Neuronal stem cell (in vitro differentiated cells): ENCODE measurements around the gene ARL5C.

Experiments
- DNase-seq: peaks from one replicate; pipeline ENCODE4 v3.0.0-alpha.2; 2013; ENCODE audit warnings: low spot score
- H2AFZ ChIP-seq: one replicate; pipeline ENCODE4 v1.6.1; 2013; ENCODE audit warnings: mild to moderate bottlenecking, low read length, inconsistent platforms
- H2AK5ac ChIP-seq: 2 replicates; pipeline ENCODE4 v1.6.1; 2013; ENCODE audit warnings: low read depth, mild to moderate bottlenecking, inconsistent platforms, low read length, moderate library complexity, mixed read lengths
- H2BK120ac ChIP-seq: 2 replicates; pipeline ENCODE4 v1.6.1; 2013; ENCODE audit warnings: low read depth, mild to moderate bottlenecking, inconsistent platforms, low read length, moderate library complexity, mixed read lengths
- H2BK12ac ChIP-seq: one replicate; pipeline ENCODE4 v1.6.1; 2013; ENCODE audit warnings: low read length, inconsistent platforms
- H2BK15ac ChIP-seq: 2 replicates; pipeline ENCODE4 v1.6.1; 2013; ENCODE audit warnings: mild to moderate bottlenecking, low read length, inconsistent platforms, mixed read lengths
- H2BK5ac ChIP-seq: one replicate; pipeline ENCODE4 v1.6.1; 2013; ENCODE audit warnings: inconsistent platforms, mild to moderate bottlenecking, low read length, moderate library complexity
- H3K14ac ChIP-seq: one replicate; pipeline ENCODE4 v1.6.1; 2013; ENCODE audit warnings: low read length, inconsistent platforms
- H3K18ac ChIP-seq: 2 replicates; pipeline ENCODE4 v1.6.1; 2013; ENCODE audit warnings: low read length, inconsistent platforms
- H3K23ac ChIP-seq: 2 replicates; pipeline ENCODE4 v1.6.1; 2013; ENCODE audit warnings: low read depth, mild to moderate bottlenecking, mixed read lengths, low read length, inconsistent platforms; ENCODE audit not compliant: poor library complexity
- H3K27ac ChIP-seq: replicated peaks from 3 replicates; pipeline ENCODE4 v1.5.1; 2013; ENCODE audit warnings: low read length, inconsistent platforms
- H3K27me3 ChIP-seq, 3 experiments: 2 replicates each; pipeline ENCODE4 v1.6.1; 2013; ENCODE audit warnings: low read length in 3 of 3, mild to moderate bottlenecking in 2 of 3, inconsistent platforms in 1 of 3, low read depth in 1 of 3, mixed read lengths in 1 of 3, moderate library complexity in 1 of 3; ENCODE audit not compliant: control insufficient read depth in 3 of 3, insufficient read depth in 3 of 3
- H3K36me3 ChIP-seq, 2 donors: replicated peaks in 1 of 2; 2 replicates each; pipeline ENCODE4 v1.6.1; 2013; ENCODE audit warnings: low read length in 2 of 2; ENCODE audit not compliant: control insufficient read depth in 2 of 2, insufficient read depth in 2 of 2
- H3K4ac ChIP-seq: 2 replicates; pipeline ENCODE4 v1.6.1; 2013; ENCODE audit warnings: inconsistent platforms, mild to moderate bottlenecking, low read length, moderate library complexity
- H3K4me1 ChIP-seq, 2 donors: 1 replicate in 1 of 2; 2 replicates in 1 of 2; pipeline ENCODE4 v1.6.1; 2013; ENCODE audit warnings: low read length in 2 of 2, low read depth in 1 of 2; ENCODE audit not compliant: control insufficient read depth in 2 of 2, insufficient read depth in 1 of 2
- H3K4me2 ChIP-seq: one replicate; pipeline ENCODE4 v1.6.1; 2013; ENCODE audit warnings: mild to moderate bottlenecking, low read length, inconsistent platforms; ENCODE audit not compliant: insufficient read depth, poor library complexity, severe bottlenecking
- H3K4me3 ChIP-seq, 2 donors: 2 replicates each; pipeline ENCODE4 v1.5.1; 2013; ENCODE audit warnings: low read length in 2 of 2, mild to moderate bottlenecking in 2 of 2, inconsistent platforms in 1 of 2, moderate library complexity in 1 of 2
- H3K79me1 ChIP-seq: one replicate; pipeline ENCODE4 v1.6.1; 2013; ENCODE audit warnings: low read depth, mild to moderate bottlenecking, inconsistent platforms, low read length, moderate library complexity
- H3K9ac ChIP-seq: one replicate; pipeline ENCODE4 v1.6.1; 2013; ENCODE audit warnings: mild to moderate bottlenecking, low read depth, low read length, inconsistent platforms; ENCODE audit not compliant: poor library complexity
- H3K9me3 ChIP-seq, 2 donors: replicated peaks in 1 of 2; 2 replicates each; pipeline versions ENCODE3 to v1.6.1; 2013; ENCODE audit warnings: low read length in 2 of 2, mild to moderate bottlenecking in 2 of 2, inconsistent platforms in 1 of 2, low read depth in 1 of 2, mixed read lengths in 1 of 2, moderate library complexity in 1 of 2; ENCODE audit not compliant: control insufficient read depth in 2 of 2, insufficient read depth in 1 of 2
- H4K8ac ChIP-seq: one replicate; pipeline ENCODE4 v1.6.1; 2013; ENCODE audit warnings: low read depth, mild to moderate bottlenecking, inconsistent platforms, low read length, moderate library complexity
- H4K91ac ChIP-seq: one replicate; pipeline ENCODE4 v1.6.1; 2013; ENCODE audit warnings: low read length, low read depth, mild to moderate bottlenecking, inconsistent platforms; ENCODE audit not compliant: poor library complexity
- WGBS, 2 donors: extraction: QIAGEN DNeasy Blood & Tissue Kit; methylation state at CpG; one replicate each; pipeline ENCODE4 v1.1.7; 2013; ENCODE audit warnings: missing lambda C conversion rate in 2 of 2, mixed read lengths in 1 of 2; ENCODE audit not compliant: insufficient read length in 2 of 2, insufficient replicate concordance in 1 of 2; ENCODE audit errors: extremely low coverage in 2 of 2; 5-methylcytosine and 5-hydroxymethylcytosine counted together

Gene ARL5C

GRCh38 chr17:39181303-39181702 lies 15.3 kb upstream of the ARL5C start:
- H3K9ac ChIP-seq: no peak overlapping the region
- no peak overlapping the region for H2BK120ac ChIP-seq
- no peaks in the 10 kb centered on the region for H3K9me3 ChIP-seq
- H3K4ac ChIP-seq: no peak overlapping the region
- no peak overlapping the region for H2AFZ ChIP-seq
- no CpG with 5 or more reads among the region's 5 CpGs for WGBS, 2 donors
- no peaks in the 10 kb centered on the region for H3K27me3 ChIP-seq
- no peaks in the 10 kb centered on the region for H3K79me1 ChIP-seq
- H3K18ac ChIP-seq: no peak overlapping the region
- no peak overlapping the region for H3K14ac ChIP-seq
- no peak overlapping the region for H2BK15ac ChIP-seq
- no peak for DNase-seq
- no peaks in the 10 kb centered on the region for H3K4me1 ChIP-seq
- H4K8ac ChIP-seq: no peak overlapping the region
- no peak overlapping the region for H3K27ac ChIP-seq
- no peak overlapping the region for H2BK5ac ChIP-seq
- no peak overlapping the region for H3K4me3 ChIP-seq
- H2BK12ac ChIP-seq: no peak overlapping the region
- no peak overlapping the region for H4K91ac ChIP-seq
- H3K36me3 ChIP-seq: peaks cover 35 to 84% of the 10 kb centered on the region in 2 donors
- H3K23ac ChIP-seq: no peak overlapping the region
- no peak overlapping the region for H3K4me2 ChIP-seq
- no peak overlapping the region for H2AK5ac ChIP-seq

- Histone ChIP-seq H3K9me3 (no peaks in the 10 kb centered on the region), H2BK12ac (no peak overlapping the region), H3K27me3 (no peaks in the 10 kb centered on the region), H3K9ac (no peak overlapping the region), H2AK5ac (no peak overlapping the region), H3K79me1 (no peaks in the 10 kb centered on the region), H3K4ac (no peak overlapping the region), H2AFZ (no peak overlapping the region), H3K27ac (no peak overlapping the region), H3K14ac (no peak overlapping the region), H3K4me1 (peaks cover 0 to 4% of the 10 kb centered on the region in 2 donors), H3K4me3 (no peak overlapping the region), H4K91ac (no peak overlapping the region), H3K18ac (no peak overlapping the region), H2BK15ac (no peak overlapping the region), H2BK5ac (no peak overlapping the region), H3K36me3 (peaks cover 16 to 61% of the 10 kb centered on the region in 2 donors), H3K23ac (no peak overlapping the region), H4K8ac (no peak overlapping the region), H3K4me2 (no peak overlapping the region), H2BK120ac (no peak overlapping the region)
- no peak for DNase-seq
- WGBS, 2 donors: no CpG with 5 or more reads among the region's 4 CpGs
Observed at GRCh38 chr17:39178536-39178935, 12.6 kb upstream of the ARL5C start.

- no peak overlapping the region for H2AFZ ChIP-seq
- H2BK5ac ChIP-seq: no peak overlapping the region
- no peak overlapping the region for H3K9ac ChIP-seq
- no peak overlapping the region for H3K23ac ChIP-seq
- no peak overlapping the region for H3K4ac ChIP-seq
- no peaks in the 10 kb centered on the region for H3K27me3 ChIP-seq
- no peak overlapping the region for H4K91ac ChIP-seq
- H3K79me1 ChIP-seq: no peaks in the 10 kb centered on the region
- H2BK120ac ChIP-seq: no peak overlapping the region
- WGBS, 2 donors: no CpG with 5 or more reads among the region's 12 CpGs
- H4K8ac ChIP-seq: no peak overlapping the region
- no peak overlapping the region for H3K14ac ChIP-seq
- H3K4me3 ChIP-seq: no peak overlapping the region
- no peak overlapping the region for H2AK5ac ChIP-seq
- no peak overlapping the region for H3K18ac ChIP-seq
- DNase-seq: no peak
- no peak overlapping the region for H3K4me2 ChIP-seq
- H2BK15ac ChIP-seq: no peak overlapping the region
- no peak overlapping the region for H3K27ac ChIP-seq
- no peaks in the 10 kb centered on the region for H3K9me3 ChIP-seq
- H3K36me3 ChIP-seq: peaks cover 12 to 51% of the 10 kb centered on the region in 2 donors
- peaks cover 0 to 8% of the 10 kb centered on the region in 2 donors for H3K4me1 ChIP-seq
- no peak overlapping the region for H2BK12ac ChIP-seq
Observed at GRCh38 chr17:39177256-39177655, 11.3 kb upstream of the ARL5C start.

GRCh38 chr17:39175695-39176093 lies 9.7 kb upstream of the ARL5C start:
- Histone ChIP-seq H2BK12ac (no peak overlapping the region), H3K4me2 (no peak overlapping the region), H2BK15ac (no peak overlapping the region), H3K18ac (no peak overlapping the region), H3K9me3 (no peaks in the 10 kb centered on the region), H3K36me3 (peaks cover 8 to 38% of the 10 kb centered on the region in 2 donors), H2BK5ac (no peak overlapping the region), H3K79me1 (no peaks in the 10 kb centered on the region), H4K91ac (no peak overlapping the region), H3K4me3 (no peak overlapping the region), H3K4me1 (peaks cover 0 to 9% of the 10 kb centered on the region in 2 donors), H3K23ac (no peak overlapping the region), H2AFZ (no peak overlapping the region), H3K9ac (no peak overlapping the region), H2AK5ac (no peak overlapping the region), H3K14ac (no peak overlapping the region), H2BK120ac (no peak overlapping the region), H4K8ac (no peak overlapping the region), H3K27me3 (no peaks in the 10 kb centered on the region), H3K4ac (no peak overlapping the region), H3K27ac (no peak overlapping the region)
- DNase-seq: no peak
- WGBS, 2 donors: no CpG with 5 or more reads among the region's 10 CpGs
